Brain microvascular endothelial cell (primary cell): ENCODE results near the gene MED10.

Source experiments
- DNase-seq: peaks from one replicate; pipeline ENCODE4 v3.0.0-alpha.2; 2020
- H3K27ac ChIP-seq: fragments of 250-450 bp; sonication (Bioruptor Pico); 2 replicates; pipeline ENCODE4 v1.5.1; 2020; ENCODE audit warnings: mild to moderate bottlenecking, moderate library complexity
- H3K27me3 ChIP-seq: fragments of 250-450 bp; sonication (Bioruptor Pico); replicated peaks from 2 replicates; pipeline ENCODE4 v1.5.1; 2020; ENCODE audit warnings: mild to moderate bottlenecking
- H3K36me3 ChIP-seq: fragments of 250-450 bp; sonication (Bioruptor Pico); replicated peaks from 2 replicates; pipeline ENCODE4 v1.5.1; 2020; ENCODE audit warnings: mild to moderate bottlenecking
- H3K4me3 ChIP-seq: 2 replicates; pipeline ENCODE4 v1.5.1; 2011; ENCODE audit warnings: low read depth, mild to moderate bottlenecking, control low read depth, low read length, moderate library complexity
- CTCF ChIP-seq: IDR thresholded peaks from 2 replicates; pipeline ENCODE4 v1.5.1; 2011; ENCODE audit warnings: low read depth, mild to moderate bottlenecking, moderate library complexity, low read length, control low read depth, inconsistent platforms; ENCODE audit errors: missing control alignments
- in situ Hi-C: cut with HindIII; loops from 2 replicates; pipeline ENCODE4 v1.10.0; 2017; ENCODE audit warnings: low sequenced_read_pairs, low pct_ligation_motif_present

The MED10 gene

GRCh38 chr5:6377905-6378765, at the start of gene MED10:
MED10 (minus strand) TSS chr5:6378547; CDS start chr5:6378483, 64 bp downstream.
- Histone ChIP-seq H3K36me3 (peaks cover 27% of the 10 kb centered on the region), H3K27me3 (no peaks in the 10 kb centered on the region), H3K27ac (peak within 1 kb of the TSS; percentile 75), H3K4me3 (peak within 1 kb of the TSS; percentile 90)
- no peak for TF ChIP-seq CTCF
- in situ Hi-C loops = no loop called here
- DNase-seq = peak; percentile 86

- Histone ChIP-seq H3K4me3 (no peak overlapping the region), H3K27ac (no peak overlapping the region), H3K27me3 (no peaks in the 10 kb centered on the region), H3K36me3 (no peaks in the 10 kb centered on the region)
- in situ Hi-C loops = no loop called here
- no peak for DNase-seq
- no peak for TF ChIP-seq CTCF
Observed at GRCh38 chr5:6427694-6428093, 49.3 kb upstream of the MED10 start.

GRCh38 chr5:6424700-6425099, 46.4 kb upstream of the MED10 start:
- no peak for TF ChIP-seq CTCF
- Histone ChIP-seq H3K4me3 (no peak overlapping the region), H3K27me3 (no peaks in the 10 kb centered on the region), H3K27ac (no peak overlapping the region), H3K36me3 (no peaks in the 10 kb centered on the region)
- DNase-seq = no peak
- in situ Hi-C loops = no loop called here

- Histone ChIP-seq H3K36me3 (no peaks in the 10 kb centered on the region), H3K27me3 (no peaks in the 10 kb centered on the region), H3K27ac (no peak overlapping the region), H3K4me3 (no peak overlapping the region)
- in situ Hi-C loops = no loop called here
- TF ChIP-seq CTCF = no peak
- DNase-seq = no peak
Observed at GRCh38 chr5:6424110-6424659, 45.8 kb upstream of the MED10 start.

- Histone ChIP-seq H3K27ac (no peak overlapping the region), H3K27me3 (no peaks in the 10 kb centered on the region), H3K36me3 (no peaks in the 10 kb centered on the region), H3K4me3 (no peak overlapping the region)
- in situ Hi-C loops = no loop called here
- TF ChIP-seq CTCF = no peak
- no peak for DNase-seq
Observed at GRCh38 chr5:6423327-6424109, 45.2 kb upstream of the MED10 start.
